Measurements from ENCODE around the gene LCNL1.

LCNL1 gene

DNA sequence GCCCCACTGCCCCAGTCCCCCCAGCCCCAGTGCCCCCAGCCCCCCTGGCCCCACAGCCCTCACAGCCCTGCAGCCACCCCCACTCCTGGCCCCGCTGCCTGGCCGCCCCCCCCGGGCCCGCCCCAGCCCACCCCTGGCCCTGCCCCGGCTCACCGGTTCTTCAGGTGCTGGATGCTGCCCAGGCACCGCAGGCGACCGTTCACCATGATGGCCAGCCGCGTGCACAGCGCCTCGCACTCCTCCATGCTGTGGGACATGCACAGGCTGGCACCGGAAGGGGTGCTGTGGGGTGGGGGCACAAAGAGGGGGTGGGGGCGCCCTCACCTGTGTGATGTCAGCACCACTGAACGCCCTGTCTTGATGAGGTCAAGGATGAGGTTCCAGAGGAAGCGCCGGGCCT, 26.4 kb downstream of the LCNL1 start:
- in situ Hi-C loops (cut with MboI; ENCODE audit: low sequenced_read_pairs, unreplicated experiment) = no loop called here
- TF ChIP-seq, protein P1, sequence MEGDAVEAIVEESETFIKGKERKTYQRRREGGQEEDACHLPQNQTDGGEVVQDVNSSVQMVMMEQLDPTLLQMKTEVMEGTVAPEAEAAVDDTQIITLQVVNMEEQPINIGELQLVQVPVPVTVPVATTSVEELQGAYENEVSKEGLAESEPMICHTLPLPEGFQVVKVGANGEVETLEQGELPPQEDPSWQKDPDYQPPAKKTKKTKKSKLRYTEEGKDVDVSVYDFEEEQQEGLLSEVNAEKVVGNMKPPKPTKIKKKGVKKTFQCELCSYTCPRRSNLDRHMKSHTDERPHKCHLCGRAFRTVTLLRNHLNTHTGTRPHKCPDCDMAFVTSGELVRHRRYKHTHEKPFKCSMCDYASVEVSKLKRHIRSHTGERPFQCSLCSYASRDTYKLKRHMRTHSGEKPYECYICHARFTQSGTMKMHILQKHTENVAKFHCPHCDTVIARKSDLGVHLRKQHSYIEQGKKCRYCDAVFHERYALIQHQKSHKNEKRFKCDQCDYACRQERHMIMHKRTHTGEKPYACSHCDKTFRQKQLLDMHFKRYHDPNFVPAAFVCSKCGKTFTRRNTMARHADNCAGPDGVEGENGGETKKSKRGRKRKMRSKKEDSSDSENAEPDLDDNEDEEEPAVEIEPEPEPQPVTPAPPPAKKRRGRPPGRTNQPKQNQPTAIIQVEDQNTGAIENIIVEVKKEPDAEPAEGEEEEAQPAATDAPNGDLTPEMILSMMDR (IDR thresholded peaks at IDR 0.05; ENCODE audit: borderline replicate concordance, control extremely low read depth, extremely low read depth, insufficient read depth, missing control alignments) = no peak
- DNase-seq (ENCODE audit: low spot score) = no peak

DNA sequence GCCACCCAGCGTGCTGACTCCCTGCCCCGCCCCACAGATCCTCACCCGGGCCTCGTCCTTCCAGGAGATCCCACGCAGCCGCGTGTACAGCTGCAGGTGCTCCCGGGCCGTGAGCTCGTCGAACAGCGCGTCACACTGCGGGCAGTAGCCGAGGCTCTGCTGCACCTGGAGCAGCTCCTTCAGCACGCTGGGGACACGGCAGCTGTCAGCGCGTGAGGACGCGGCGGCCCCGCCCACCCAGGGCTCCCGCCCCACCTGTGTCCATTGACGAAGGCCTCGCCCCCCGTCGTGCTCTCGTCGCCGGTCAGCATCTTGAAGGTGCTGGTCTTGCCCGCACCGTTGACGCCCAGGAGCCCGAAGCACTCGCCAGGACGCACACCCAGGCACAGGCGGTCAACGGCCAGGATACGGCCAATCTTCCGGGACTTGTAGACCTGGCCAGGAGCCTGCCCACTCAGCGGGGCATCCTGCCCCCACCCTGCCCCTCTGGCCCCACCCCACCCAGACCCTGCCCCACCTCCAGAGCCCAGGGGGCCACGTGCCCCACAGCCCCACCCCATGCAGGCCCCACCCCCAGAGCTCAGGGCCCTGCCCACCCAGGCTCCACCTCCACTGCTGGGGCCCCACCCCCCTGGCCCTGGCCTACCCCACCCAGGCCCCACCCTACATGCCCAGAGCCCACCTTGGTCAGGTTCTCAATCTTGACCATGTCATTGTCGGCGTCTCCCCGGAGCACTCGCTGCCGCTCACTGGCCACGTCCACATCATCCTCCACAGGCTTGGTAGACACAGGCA, 27.3 kb downstream of the LCNL1 start:
- TF ChIP-seq, protein P1 (IDR thresholded peaks at IDR 0.05; ENCODE audit: borderline replicate concordance, control extremely low read depth, extremely low read depth, insufficient read depth, missing control alignments) = no peak
- in situ Hi-C loops (cut with MboI; ENCODE audit: low sequenced_read_pairs, unreplicated experiment) = no loop called here
- DNase-seq (ENCODE audit: low spot score) = no peak

DNA sequence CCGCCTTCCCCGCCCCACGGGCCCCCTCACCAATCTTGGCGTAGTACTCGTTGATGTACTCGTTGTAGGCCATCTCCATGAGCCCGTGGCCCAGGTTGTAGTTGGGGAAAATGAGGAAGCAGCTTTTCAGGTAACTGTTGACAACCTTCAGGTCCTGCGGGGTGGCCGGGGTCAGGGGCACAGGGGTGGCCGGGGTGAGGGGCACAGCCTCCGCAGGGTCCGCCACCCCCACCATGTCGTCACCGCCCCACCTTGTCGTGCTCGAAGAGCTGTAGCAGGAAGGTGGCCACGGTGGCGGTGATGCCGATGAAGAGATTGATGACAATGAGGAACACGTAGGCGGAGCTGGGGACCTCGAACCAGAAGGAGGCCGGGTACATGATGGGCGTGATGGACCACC, 28.4 kb downstream of the LCNL1 start:
- no peak for DNase-seq (ENCODE audit: low spot score)
- TF ChIP-seq, protein P1 (IDR thresholded peaks at IDR 0.05; ENCODE audit: borderline replicate concordance, control extremely low read depth, extremely low read depth, insufficient read depth, missing control alignments) = no peak
- in situ Hi-C loops (cut with MboI; ENCODE audit: low sequenced_read_pairs, unreplicated experiment) = no loop called here

DNA sequence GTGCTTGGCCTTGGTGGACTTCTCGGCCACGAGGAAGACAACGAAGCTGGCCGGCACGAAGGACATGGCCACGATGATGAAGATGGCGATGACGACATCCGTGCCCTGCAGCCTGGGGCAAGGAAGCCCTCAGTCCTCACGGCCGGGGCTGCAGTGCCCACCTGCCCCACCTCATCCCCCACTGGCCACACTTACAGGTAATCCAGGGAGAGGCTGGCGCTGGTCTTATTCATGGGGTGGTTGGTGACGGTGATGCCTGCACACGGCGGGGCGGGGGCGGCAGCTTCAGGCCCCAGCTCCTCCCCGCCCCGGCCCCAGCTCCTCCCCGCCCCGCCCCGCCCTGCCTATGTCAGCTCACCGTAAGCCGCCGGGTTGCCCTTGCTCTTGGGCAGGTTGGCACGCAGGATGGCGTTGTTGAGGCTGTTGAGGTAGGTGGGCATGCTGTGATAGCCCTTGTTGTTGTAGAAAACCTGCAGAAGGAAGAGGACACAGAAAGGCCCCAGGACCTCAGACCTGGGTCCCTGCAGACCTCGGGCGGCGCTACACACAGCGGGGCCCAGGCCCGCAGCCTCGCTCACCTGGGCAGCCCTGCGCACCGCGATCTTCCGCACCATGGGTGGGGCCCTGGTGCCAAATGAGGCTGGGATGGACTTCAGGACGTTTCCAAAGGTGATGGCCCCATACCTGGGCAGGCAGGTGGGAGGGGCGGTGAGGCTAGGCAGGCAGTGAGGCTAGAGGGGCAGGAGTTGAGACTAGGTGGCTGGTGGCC, 29.3 kb downstream of the LCNL1 start:
- in situ Hi-C loops (cut with MboI; ENCODE audit: low sequenced_read_pairs, unreplicated experiment) = no loop called here
- DNase-seq (ENCODE audit: low spot score) = no peak

DNA sequence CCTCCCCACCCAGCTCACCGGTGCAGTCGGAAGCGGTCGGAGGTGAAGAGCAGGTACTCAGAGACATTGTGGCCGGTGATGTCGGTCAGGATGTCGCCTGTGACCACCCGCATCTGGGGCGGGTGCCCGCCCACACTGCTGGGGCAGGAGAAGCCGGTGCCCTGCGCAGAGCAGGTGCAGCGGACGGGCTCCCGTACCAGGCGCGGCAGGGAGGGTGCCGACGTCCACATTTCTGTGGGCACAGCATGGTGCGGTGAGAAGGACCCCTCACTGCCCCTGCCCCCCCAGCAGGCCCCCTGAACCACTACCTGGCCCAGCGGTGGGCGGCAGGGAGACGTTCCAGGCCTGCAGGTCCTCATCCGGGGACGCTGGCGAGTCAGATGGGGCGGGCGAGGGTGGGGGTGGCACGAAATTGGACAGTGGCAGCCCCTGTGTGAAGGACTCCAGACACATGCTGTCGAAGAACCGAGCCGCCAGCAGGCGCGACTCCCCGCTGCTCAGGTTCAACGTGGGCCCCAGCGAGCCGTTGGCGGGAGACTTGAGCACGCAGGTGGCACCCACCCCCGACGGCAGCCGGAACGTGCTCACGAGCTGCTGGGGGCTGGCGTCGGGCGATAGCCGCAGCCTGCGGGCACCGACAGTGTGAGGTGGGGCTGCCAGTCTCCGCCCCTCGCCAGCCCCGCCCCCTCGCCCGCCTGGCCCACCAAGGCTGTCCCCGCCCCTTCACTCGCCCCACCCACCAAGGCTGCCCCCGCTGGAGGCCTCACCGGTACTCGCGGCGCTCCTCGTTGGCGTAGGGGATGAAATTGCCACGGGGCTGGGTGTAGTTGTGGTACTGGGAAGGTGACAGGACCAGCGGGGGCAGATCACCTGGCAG, 30.1 kb downstream of the LCNL1 start:
- TF ChIP-seq, protein P1 (IDR thresholded peaks at IDR 0.05; ENCODE audit: borderline replicate concordance, control extremely low read depth, extremely low read depth, insufficient read depth, missing control alignments) = no peak
- DNase-seq (ENCODE audit: low spot score) = no peak
- in situ Hi-C loops (cut with MboI; ENCODE audit: low sequenced_read_pairs, unreplicated experiment) = no loop called here

More for the DNA sequence above, 29.3 kb downstream of the LCNL1 start:
- TF ChIP-seq, protein P1 (IDR thresholded peaks at IDR 0.05; ENCODE audit: borderline replicate concordance, control extremely low read depth, extremely low read depth, insufficient read depth, missing control alignments) = no peak

DNA sequence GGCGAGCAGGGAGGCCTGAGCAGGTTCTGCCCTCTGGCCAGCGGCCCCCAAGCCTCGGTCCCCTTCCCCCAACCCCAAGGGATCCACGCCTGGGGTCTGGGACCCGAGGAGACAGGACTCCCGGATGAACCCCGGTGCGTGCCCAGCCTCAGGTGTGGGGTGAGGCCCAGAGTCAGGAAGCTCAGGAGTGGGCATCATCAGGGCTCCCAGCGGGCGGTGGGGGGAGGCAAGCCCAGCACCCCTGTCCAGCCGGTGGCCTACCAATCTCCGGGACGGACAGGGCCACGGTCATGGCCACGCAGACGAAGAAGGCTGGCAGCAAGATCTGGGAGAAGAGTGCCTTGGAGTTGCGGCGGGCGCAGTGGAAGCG, 30.8 kb downstream of the LCNL1 start:
- in situ Hi-C loops (cut with MboI; ENCODE audit: low sequenced_read_pairs, unreplicated experiment) = no loop called here
- TF ChIP-seq, protein P1 (IDR thresholded peaks at IDR 0.05; ENCODE audit: borderline replicate concordance, control extremely low read depth, extremely low read depth, insufficient read depth, missing control alignments) = no peak
- no peak for DNase-seq (ENCODE audit: low spot score)
